K562 (cell line): Measurements from ENCODE around the gene SDCCAG8. TPM values are rescaled to one million over a fixed set of nuclear protein-coding genes. Genes with fewer than 3 reads are reported as not detected.

Experiments used
- ATAC-seq: fragments of 200-7000 bp; cut with Tn5 transposase; 3 replicates; pipeline ENCODE4 v1.9.1; 2020; ENCODE audit warnings: moderate library complexity
- BruUV-seq: library from RNA; stranded (reverse); fragments of 400-500 nt; replicated peaks from 2 replicates; lab custom pipeline; 2021; lab: Mats Ljungman, UMichigan
- CTCF ChIA-PET: fragments of 300-600 bp; formaldehyde crosslinking; extraction: SDS; loops from one replicate; lab custom pipeline; 2021; ENCODE audit warnings: low intra/inter-chr PET ratio; lab: Yijun Ruan, JAX
- POLR2A ChIA-PET: fragments of 300-600, 350-650 bp; sonication (Branson Sonifier 250); formaldehyde crosslinking; extraction: SDS; loops from one replicate; lab custom pipeline; 2021; ENCODE audit warnings: antibody characterized with exemption, inconsistent platforms; lab: Yijun Ruan, JAX
- DNase-seq, 4 experiments: peaks; one replicate each; pipeline versions ENCODE4 v3.0.0 to v3.0.0-alpha.2; 2011 to 2018; ENCODE audit warnings: low spot score in 3 of 4, mixed read lengths in 3 of 4; ENCODE audit errors: extremely low read depth in 1 of 4
- FAIRE-seq: peaks from 2 replicates; lab custom pipeline; 2011; peaks lifted over from hg19 to GRCh38; lab: Jason Lieb, UNC
- H2AFZ ChIP-seq: 2 replicates; pipeline ENCODE4 v1.6.0; 2011; ENCODE audit warnings: low read depth, low read length, control low read depth, inconsistent platforms
- H3K27ac ChIP-seq: fragments of 200-600 bp; 3 replicates; pipeline ENCODE4 v1.8.0; 2011; ENCODE audit warnings: low read depth, mild to moderate bottlenecking, control low read depth, inconsistent platforms, low read length, moderate library complexity, mixed read lengths; ENCODE audit errors: extremely low read depth
- H3K27me3 ChIP-seq, 2 experiments: fragments of 300-600 bp in 1 of 2; 2 replicates in 1 of 2; 3 replicates in 1 of 2; pipeline versions ENCODE4 v1.6.0 to v1.8.0; 2011; ENCODE audit warnings: inconsistent platforms in 2 of 2, low read length in 2 of 2, mild to moderate bottlenecking in 1 of 2, mixed read lengths in 1 of 2, moderate library complexity in 1 of 2; ENCODE audit not compliant: control insufficient read depth in 2 of 2, insufficient read depth in 2 of 2
- H3K36me3 ChIP-seq: fragments of 300-600 bp; 3 replicates; pipeline ENCODE4 v1.8.0; 2011; ENCODE audit warnings: mild to moderate bottlenecking, low read length, inconsistent platforms; ENCODE audit not compliant: control insufficient read depth, insufficient read depth
- H3K4me1 ChIP-seq, 2 experiments: fragments of 200-600 bp in 1 of 2; replicated peaks in 1 of 2; 2 replicates in 1 of 2; 3 replicates in 1 of 2; pipeline versions ENCODE4 v1.5.1 to v1.8.0; 2011; ENCODE audit warnings: inconsistent platforms in 2 of 2, low read length in 2 of 2, mild to moderate bottlenecking in 1 of 2, mixed read lengths in 1 of 2, moderate library complexity in 1 of 2; ENCODE audit not compliant: control insufficient read depth in 2 of 2, insufficient read depth in 2 of 2
- H3K4me2 ChIP-seq: 2 replicates; pipeline ENCODE4 v1.6.1; 2011; ENCODE audit warnings: low read length, control low read depth, inconsistent platforms, mixed read lengths; ENCODE audit not compliant: insufficient read depth
- H3K4me3 ChIP-seq: fragments of 200-600 bp; sonication (generic), shearing (Covaris generic); 2 replicates; pipeline ENCODE4 v1.5.1; 2016; ENCODE audit warnings: control low read depth, inconsistent platforms
- H3K79me2 ChIP-seq: fragments of 200-600 bp; 3 replicates; pipeline ENCODE4 v1.8.0; 2011; ENCODE audit warnings: low read length, inconsistent platforms; ENCODE audit not compliant: control insufficient read depth, insufficient read depth
- H3K9ac ChIP-seq, 2 experiments: 2 replicates each; pipeline versions ENCODE4 v1.6.0 to v1.6.1; 2011; ENCODE audit warnings: low read depth in 2 of 2, low read length in 2 of 2, control low read depth in 1 of 2, inconsistent platforms in 1 of 2, mild to moderate bottlenecking in 1 of 2, mixed read lengths in 1 of 2; ENCODE audit not compliant: insufficient read depth in 1 of 2
- H3K9me1 ChIP-seq: one replicate; pipeline ENCODE4 v1.6.0; 2011; ENCODE audit warnings: inconsistent platforms, mild to moderate bottlenecking, low read length, moderate library complexity; ENCODE audit not compliant: control insufficient read depth, insufficient read depth
- H3K9me3 ChIP-seq: replicated peaks from 2 replicates; pipeline ENCODE4 v1.5.1; 2011; ENCODE audit warnings: low read depth, low read length, inconsistent platforms; ENCODE audit not compliant: control insufficient read depth, insufficient read depth
- H4K20me1 ChIP-seq: replicated peaks from 2 replicates; pipeline ENCODE4 v1.6.1; 2011; ENCODE audit warnings: low read length, inconsistent platforms, mixed read lengths; ENCODE audit not compliant: control insufficient read depth, insufficient read depth
- ARID1B ChIP-seq: fragments of 450-650 bp; IDR thresholded peaks from 2 replicates; pipeline ENCODE4 v1.6.1; 2016; ENCODE audit warnings: antibody characterized with exemption, mild to moderate bottlenecking, inconsistent platforms
- CBX8 ChIP-seq: fragments of 200-600 bp; sonication (generic); IDR thresholded peaks from 2 replicates; pipeline ENCODE4 v1.6.1; 2012; ENCODE audit warnings: borderline replicate concordance, mixed run types, low read depth, mild to moderate bottlenecking, moderate library complexity, mixed read lengths, low read length, control low read depth, inconsistent platforms; ENCODE audit not compliant: poor library complexity, severe bottlenecking; ENCODE audit errors: extremely low read depth
- KHSRP ChIP-seq: fragments of 450-650 bp; IDR thresholded peaks from 2 replicates; pipeline ENCODE4 v1.6.1; 2017
- MED1 ChIP-seq: sonication (generic); formaldehyde crosslinking; IDR thresholded peaks from 2 replicates; pipeline ENCODE4 v1.8.1; 2023; ENCODE audit warnings: missing genetic modification reagents, borderline replicate concordance
- PYGO2 ChIP-seq: fragments of 450-650 bp; IDR thresholded peaks from 2 replicates; pipeline ENCODE4 v1.6.1; 2016; ENCODE audit warnings: mild to moderate bottlenecking, missing genetic modification characterization, moderate library complexity, missing compliant biosample characterization
- SAP30 ChIP-seq: fragments of 200-600 bp; sonication (generic); IDR thresholded peaks from 2 replicates; pipeline ENCODE4 v1.6.1; 2012; ENCODE audit warnings: borderline replicate concordance, low read depth, mild to moderate bottlenecking, moderate library complexity, low read length, control low read depth, inconsistent platforms; ENCODE audit not compliant: insufficient read depth, poor library complexity, severe bottlenecking
- STAT5B ChIP-seq: fragments of 250-450 bp; sonication (Bioruptor Pico); IDR thresholded peaks from 2 replicates; pipeline ENCODE4 v1.8.0; 2021; ENCODE audit warnings: mild to moderate bottlenecking, inconsistent platforms
- ZNF239 ChIP-seq: fragments of 250-450 bp; sonication (Bioruptor Pico); IDR thresholded peaks from 2 replicates; pipeline ENCODE4 v1.4.0; 2020; ENCODE audit warnings: mild to moderate bottlenecking
- ZNF592 ChIP-seq: fragments of 450-650 bp; IDR thresholded peaks from 2 replicates; pipeline ENCODE4 v1.6.1; 2017; ENCODE audit warnings: antibody characterized with exemption, mild to moderate bottlenecking
- WGBS: fragments of 100-300 bp; shearing (Covaris generic); methylation state at CpG from one replicate; pipeline ENCODE4 v1.1.6; 2016; ENCODE audit warnings: low coverage, mixed read lengths; ENCODE audit not compliant: insufficient coverage; ENCODE audit errors: missing lambda C conversion rate; 5-methylcytosine and 5-hydroxymethylcytosine counted together
- in situ Hi-C: fragments of 300-500 bp; cut with MboI; formaldehyde crosslinking; loops from 4 replicates; pipeline ENCODE4 v1.15.0; 2018; ENCODE audit warnings: inconsistent platforms, mixed read lengths
- intact Hi-C: fragments of 100-400 bp; cut with micrococcal nuclease; formaldehyde crosslinking; loops from 2 replicates; pipeline ENCODE4 v1.14.2; 2022
- polyA plus RNA-seq, 8 experiments: library from polyadenylated mRNA; depleted of rRNA in 4 of 8; stranded (reverse) in 5 of 8; unstranded in 3 of 8; fragments of >200 nt; fragmentation: Nextera tagmentation in 2 of 8; fragmentation: Illumina TruSeq in 1 of 8; extraction: Ambion mirVana in 2 of 8; extraction: Trizol in 1 of 8; gene quantifications; 2 replicates each; pipeline versions ENCODE4 v1.2.1 to v1.2.3, GENCODE V29; 2011 to 2014; ENCODE audit warnings: inconsistent platforms in 1 of 8, missing spikeins in 1 of 8
- total RNA-seq, 7 experiments: library from RNA; depleted of rRNA in 6 of 7; stranded (reverse); fragments of >200 nt in 6 of 7; fragmentation: Illumina TruSeq in 2 of 7; extraction: Trizol in 2 of 7; gene quantifications; 2 replicates each; pipeline versions ENCODE4 v1.2.1 to v1.2.3, GENCODE V29; 2011 to 2021; ENCODE audit warnings: low replicate concordance in 1 of 7

Gene SDCCAG8
- total and polyA plus RNA-seq, 9 of the 15 experiments (the other 6 are each of a cell fraction or from before 2014, with no cell fraction given): 17.9 to 36.7 (median 25.4) TPM

DNA sequence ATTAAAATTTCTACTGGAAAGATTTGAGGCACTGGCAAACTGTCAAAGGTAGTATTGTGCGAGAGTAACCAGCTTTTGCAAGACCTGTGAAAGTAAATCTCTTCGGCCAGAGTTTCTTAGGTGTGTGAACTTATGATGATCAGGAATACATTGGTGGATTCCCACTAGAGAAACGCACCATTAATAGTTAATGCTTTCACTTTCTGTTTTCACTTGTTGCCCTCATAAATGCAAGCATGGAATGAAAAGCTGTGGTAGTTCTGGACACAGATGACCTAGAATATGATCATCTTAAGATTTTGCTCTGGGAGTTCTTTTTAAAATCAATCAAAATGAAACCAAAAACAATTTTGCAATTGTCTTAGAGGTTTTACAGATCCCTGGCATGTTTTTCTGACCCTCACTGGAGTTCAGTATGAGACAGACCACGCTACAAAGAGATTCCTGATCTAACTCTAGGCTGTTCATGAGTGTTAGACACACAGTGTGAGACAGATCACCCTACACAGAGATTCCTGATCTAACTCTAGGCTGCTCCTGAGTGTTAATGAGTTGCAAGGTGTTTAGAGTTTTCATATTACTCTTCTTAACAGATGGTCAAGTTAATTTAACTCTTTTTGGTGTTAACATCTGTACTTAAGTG lies 98.8 kb downstream of the SDCCAG8 start:
- H3K4me3 ChIP-seq: no peak overlapping the region
- no peak overlapping the region for H3K9ac ChIP-seq
- H4K20me1 ChIP-seq: no peaks in the 10 kb centered on the region
- H3K27ac ChIP-seq: no peak overlapping the region
- in situ Hi-C loops: no loop called here
- no peaks in the 10 kb centered on the region for H3K9me1 ChIP-seq
- no peaks in the 10 kb centered on the region for H3K79me2 ChIP-seq
- ChIA-PET CTCF (no interaction called here), POLR2A (interaction anchor here (1.8 kb wide), 1 partner anchor 12 kb away, joined by 4 read pairs; no protein-coding TSS in a partner anchor)
- no peak for FAIRE-seq
- no peak overlapping the region for H3K4me2 ChIP-seq
- H2AFZ ChIP-seq: no peak overlapping the region
- H3K4me1 ChIP-seq: no peaks in the 10 kb centered on the region
- H3K9me3 ChIP-seq: no peaks in the 10 kb centered on the region
- no peak for TF ChIP-seq ZNF592
- no peak for TF ChIP-seq ZNF239 (CRISPR knock-in tag)
- TF ChIP-seq STAT5B (CRISPR knock-in tag): no peak
- TF ChIP-seq PYGO2 (tag): no peak
- no peak for TF ChIP-seq KHSRP
- TF ChIP-seq MED1: no peak
- TF ChIP-seq ARID1B: no peak
- no peak for TF ChIP-seq SAP30
- TF ChIP-seq CBX8: no peak
- H3K27me3 ChIP-seq: no peaks in the 10 kb centered on the region
- BruUV-seq: no TSS peak
- WGBS: 38% methylated on average over 4 of the region's 4 CpGs
- 0 out of 3 replicates have a peak, but pooled peaks have one; percentile 44 for ATAC-seq
- 0 out of 3 replicates have a peak, but pooled peaks cover 3% of the 10 kb centered on the region for H3K36me3 ChIP-seq
- DNase-seq: no peak
- intact Hi-C loops: no loop called here
